HepG2 (cell line): ENCODE measurements around the gene SMIM10L1. TPM values are rescaled to one million over a fixed set of nuclear protein-coding genes. Genes with fewer than 3 reads are reported as not detected.

Experiments
- ATAC-seq: fragments of 200-7000 bp; cut with Tn5 transposase; 3 replicates; pipeline ENCODE4 v1.9.1; 2020; ENCODE audit warnings: mild to moderate bottlenecking, moderate library complexity
- BruUV-seq: library from RNA; stranded (reverse); fragments of 400-500 nt; replicated peaks from 2 replicates; lab custom pipeline; 2021; lab: Mats Ljungman, UMichigan
- CTCF ChIA-PET: fragments of 300-600 bp; formaldehyde crosslinking; extraction: SDS; loops from one replicate; lab custom pipeline; 2021; ENCODE audit warnings: low total read pairs, inconsistent platforms, low intra/inter-chr PET ratio; lab: Yijun Ruan, JAX
- POLR2A ChIA-PET: fragments of 350-600 bp; sonication (Branson Sonifier 250); formaldehyde crosslinking; loops from one replicate; lab custom pipeline; 2020; ENCODE audit warnings: antibody characterized with exemption, inconsistent platforms; lab: Yijun Ruan, JAX
- DNase-seq: peaks from one replicate; pipeline ENCODE4 v3.0.0-alpha.2; 2015; ENCODE audit warnings: low spot score
- FAIRE-seq: peaks from 3 replicates; lab custom pipeline; 2011; peaks lifted over from hg19 to GRCh38; lab: Jason Lieb, UNC
- H2AFZ ChIP-seq: one replicate; pipeline ENCODE4 v1.6.1; 2011; ENCODE audit warnings: low read length, inconsistent platforms
- H3K27ac ChIP-seq: fragments of 300-600 bp; 3 replicates; pipeline ENCODE4 v1.8.0; 2011; ENCODE audit warnings: mixed run types, mild to moderate bottlenecking, mixed read lengths, low read length, inconsistent platforms; ENCODE audit not compliant: insufficient read depth; ENCODE audit errors: extremely low read length
- H3K27me3 ChIP-seq, 2 experiments: fragments of 200-600 bp in 1 of 2; 2 replicates in 1 of 2; 3 replicates in 1 of 2; pipeline versions ENCODE4 v1.6.0 to v1.8.0; 2011; ENCODE audit warnings: low read length in 2 of 2, mild to moderate bottlenecking in 2 of 2, moderate library complexity in 2 of 2, inconsistent platforms in 1 of 2; ENCODE audit not compliant: insufficient read depth in 2 of 2, control insufficient read depth in 1 of 2
- H3K36me3 ChIP-seq, 2 experiments: fragments of 200-600 bp in 1 of 2; replicated peaks in 1 of 2; 2 replicates in 1 of 2; 3 replicates in 1 of 2; pipeline versions ENCODE4 v1.5.1 to v1.8.0; 2011; ENCODE audit warnings: low read length in 2 of 2, inconsistent platforms in 1 of 2; ENCODE audit not compliant: insufficient read depth in 2 of 2, control insufficient read depth in 1 of 2
- H3K4me1 ChIP-seq: 2 replicates; pipeline ENCODE4 v1.5.1; 2012; ENCODE audit warnings: low read length, inconsistent platforms; ENCODE audit not compliant: insufficient read depth
- H3K4me2 ChIP-seq: 2 replicates; pipeline ENCODE4 v1.6.0; 2011; ENCODE audit warnings: low read depth, low read length, inconsistent platforms
- H3K4me3 ChIP-seq, 3 experiments: fragments of 200-600 bp in 1 of 3; sonication (generic), shearing (Covaris generic) in 1 of 3; replicated peaks in 1 of 3; 2 replicates each; pipeline ENCODE4 v1.5.1; 2011 to 2016; ENCODE audit warnings: low read length in 3 of 3, inconsistent platforms in 2 of 3, low read depth in 2 of 3, mild to moderate bottlenecking in 2 of 3, control low read depth in 1 of 3, mixed read lengths in 1 of 3; ENCODE audit not compliant: insufficient read depth in 1 of 3
- H3K79me2 ChIP-seq: one replicate; pipeline ENCODE4 v1.6.1; 2011; ENCODE audit warnings: low read length, inconsistent platforms; ENCODE audit not compliant: insufficient read depth
- H3K9ac ChIP-seq: 2 replicates; pipeline ENCODE4 v1.6.0; 2011; ENCODE audit warnings: mild to moderate bottlenecking, low read depth, low read length, inconsistent platforms; ENCODE audit not compliant: insufficient read depth
- H3K9me3 ChIP-seq: 2 replicates; pipeline ENCODE4 v1.5.1; 2012; ENCODE audit warnings: mild to moderate bottlenecking, low read length
- H4K20me1 ChIP-seq: 2 replicates; pipeline ENCODE4 v1.6.0; 2011; ENCODE audit warnings: inconsistent platforms, mild to moderate bottlenecking, low read length, moderate library complexity; ENCODE audit not compliant: insufficient read depth
- ASH2L ChIP-seq: fragments of 300-600, 200-600 bp; sonication (generic); IDR thresholded peaks from 2 replicates; pipeline ENCODE4 v1.7.0; 2017; ENCODE audit warnings: low read depth, mild to moderate bottlenecking, moderate library complexity, mixed read lengths, low read length; ENCODE audit not compliant: insufficient read length
- CENPBD1 ChIP-seq: sonication (generic); formaldehyde crosslinking; IDR thresholded peaks from 2 replicates; pipeline ENCODE4 v1.8.0; 2022; ENCODE audit warnings: missing genetic modification reagents, low read depth, mild to moderate bottlenecking, borderline replicate concordance
- HMG20A ChIP-seq: IDR thresholded peaks from 2 replicates; pipeline ENCODE4 v1.6.1; 2016; ENCODE audit warnings: borderline replicate concordance
- KDM5A ChIP-seq: fragments of 200-600 bp; sonication (generic); IDR thresholded peaks from 2 replicates; pipeline ENCODE4 v1.7.0; 2018; ENCODE audit warnings: antibody characterized with exemption, mild to moderate bottlenecking, low read length, borderline replicate concordance
- NCOR1 ChIP-seq: fragments of 200-600 bp; sonication (generic); IDR thresholded peaks from 2 replicates; pipeline ENCODE4 v1.7.0; 2017; ENCODE audit warnings: antibody characterized with exemption, low read length, borderline replicate concordance
- RNF2 ChIP-seq: fragments of 450-650 bp; conservative IDR thresholded peaks from 2 replicates; pipeline ENCODE4 v1.6.1; 2016; ENCODE audit warnings: low read depth
- RXRA ChIP-seq: sonication (generic); formaldehyde crosslinking; IDR thresholded peaks from 2 replicates; pipeline ENCODE4 v1.5.1; 2020; ENCODE audit warnings: missing genetic modification reagents
- TRIM24 ChIP-seq: sonication (generic); formaldehyde crosslinking; IDR thresholded peaks from 2 replicates; pipeline ENCODE4 v1.8.0; 2022; ENCODE audit warnings: mild to moderate bottlenecking, missing genetic modification reagents
- ZBTB37 ChIP-seq: sonication (generic); formaldehyde crosslinking; IDR thresholded peaks from 2 replicates; pipeline ENCODE4 v1.4.0; 2020; ENCODE audit warnings: mild to moderate bottlenecking, missing genetic modification reagents
- ZFP36 ChIP-seq: fragments of 150-350 bp; IDR thresholded peaks from 2 replicates; pipeline ENCODE4 v1.6.1; 2018; ENCODE audit warnings: borderline replicate concordance, low read length, low read depth; ENCODE audit not compliant: partially characterized antibody
- ZNF512B ChIP-seq: sonication (generic); formaldehyde crosslinking; IDR thresholded peaks from 2 replicates; pipeline ENCODE4 v1.5.1; 2020; ENCODE audit warnings: missing genetic modification reagents, mild to moderate bottlenecking, borderline replicate concordance
- ZNF609 ChIP-seq: sonication (generic); formaldehyde crosslinking; IDR thresholded peaks from 2 replicates; pipeline ENCODE4 v1.4.0; 2020; ENCODE audit warnings: mild to moderate bottlenecking, missing genetic modification reagents, borderline replicate concordance
- WGBS: methylation state at CpG from one replicate; pipeline ENCODE4 v1.1.6; 2017; ENCODE audit warnings: low lambda C conversion rate; 5-methylcytosine and 5-hydroxymethylcytosine counted together
- in situ Hi-C: cut with HindIII; loops from 2 replicates; pipeline ENCODE4 v1.10.0; 2017; ENCODE audit warnings: low pct_unique_long_range_greater_than_20kb; ENCODE audit not compliant: extremely low pct_ligation_motif_present
- intact Hi-C: fragments of 100-400 bp; cut with micrococcal nuclease; formaldehyde crosslinking; loops from one replicate; pipeline ENCODE4 v1.10.0; 2022; ENCODE audit not compliant: unreplicated experiment
- polyA plus RNA-seq, 8 experiments: library from polyadenylated mRNA; depleted of rRNA in 3 of 8; stranded (reverse) in 7 of 8; unstranded in 1 of 8; fragments of >200 nt; fragmentation: Illumina TruSeq in 4 of 8; extraction: Trizol in 4 of 8; gene quantifications; 2 replicates each; pipeline versions ENCODE4 v1.2.1 to v1.2.3, GENCODE V29; 2011 to 2016; ENCODE audit warnings: low read depth in 4 of 8, missing spikeins in 1 of 8, mixed read lengths in 1 of 8; ENCODE audit not compliant: insufficient read depth in 1 of 8
- total RNA-seq, 5 experiments: library from RNA; depleted of rRNA; stranded (reverse); fragments of >200 nt; fragmentation: Illumina TruSeq; extraction: Trizol; gene quantifications; 2 replicates each; pipeline ENCODE4 v1.2.3, GENCODE V29; 2016; ENCODE audit warnings: low read depth in 1 of 5

SMIM10L1 gene
- total and polyA plus RNA-seq, 2 of the 13 experiments (the other 11 are each of a cell fraction or from before 2014, with no cell fraction given), result 3.7 to 11.8 TPM

- TF ChIP-seq HMG20A (CRISPR knock-in tag) (no peak), ZNF512B (CRISPR knock-in tag) (no peak), RXRA (no peak), CENPBD1 (CRISPR knock-in tag) (no peak), TRIM24 (CRISPR knock-in tag) (no peak)
Observed at GRCh38 chr12:11170810-11171144, 217 bp upstream of the SMIM10L1 start (continued).

- H2AFZ ChIP-seq, result peak overlapping the region; percentile 46
- no peaks in the 10 kb centered on the region; a peak in 1 of 5 replicates for H3K27me3 ChIP-seq
- POLR2A ChIA-PET, result interaction anchor here (0.7 to 2.1 kb wide), 20 partner anchors 9 to 959 kb away, joined by 3 to 11 read pairs (median 4); partner anchors contain the start of genes GABARAPL1, TAS2R19 and YBX3
- DNase-seq (peak; percentile 6), ATAC-seq (peak; percentile 29; the same call in 2 of the 3 replicates), FAIRE-seq (no peak)
- 5% methylated on average over 10 of the region's 10 CpGs for WGBS
- no peaks in the 10 kb centered on the region for H3K9me3 ChIP-seq
- CTCF ChIA-PET, result no interaction called here
- H3K4me3 ChIP-seq, result peak overlapping the region; percentile 84 to 94 (median 84)
- BruUV-seq, result TSS peak; percentile 86
- peak overlapping the region; percentile 72 for H3K4me2 ChIP-seq
- H3K36me3 ChIP-seq, result peaks cover 0 to 3% of the 10 kb centered on the region in 2 experiments; a peak in 3 of 5 replicates
- H3K9ac ChIP-seq, result peak overlapping the region; percentile 98
- intact Hi-C loops, result no loop called here
- H3K27ac ChIP-seq, result peak overlapping the region; percentile 95
- H3K4me1 ChIP-seq, result peaks cover 41% of the 10 kb centered on the region
- in situ Hi-C loops, result no loop called here
- H3K79me2 ChIP-seq, result peaks cover 57% of the 10 kb centered on the region
- peaks cover 19% of the 10 kb centered on the region for H4K20me1 ChIP-seq
- TF ChIP-seq KDM5A, result peak; percentile 54; the same call in 1 of the 2 replicates
- no peak for TF ChIP-seq RNF2
- TF ChIP-seq ZFP36, result no peak
- TF ChIP-seq ASH2L, result peak; percentile 8
- TF ChIP-seq ZNF609 (CRISPR knock-in tag), result no peak
- TF ChIP-seq NCOR1, result 0 out of 2 replicates have a peak, but pooled peaks have one; percentile 10
- TF ChIP-seq ZBTB37, result no peak
Observed at GRCh38 chr12:11171969-11172675, 1.1 kb downstream of the SMIM10L1 start.
